Activated naive CD4-positive, alpha-beta T cell treated with anti-CD3 and anti-CD28 coated beads, Interleukin-2, amount 50 U/mL, for 72 hours (primary cell): ENCODE results near the gene ZFR2. TPM values are rescaled to one million over a fixed set of nuclear protein-coding genes. Genes with fewer than 3 reads are reported as not detected.
"Not testable (repeated sequence)": the region's sequence is repeated elsewhere in the genome, so short reads cannot be mapped to it uniquely, and the experiment has no call there.

Experiments used
- ATAC-seq, 2 donors: fragments of 150-1000 bp; cut with Tn5 transposase; 2 replicates each; pipeline ENCODE4 v1.10.0; 2021; ENCODE audit warnings: mild to moderate bottlenecking in 2 of 2, moderate library complexity in 2 of 2
- DNase-seq, 2 donors: peaks; one replicate each; pipeline ENCODE4 v3.0.0; 2021 to 2022; ENCODE audit warnings: low spot score in 2 of 2
- H3K27ac Mint-ChIP-seq, 2 donors: one replicate each; pipeline ENCODE4 v1.8.0; 2022; ENCODE audit warnings: mild to moderate bottlenecking in 2 of 2, mixed read lengths in 2 of 2
- H3K36me3 Mint-ChIP-seq, 2 donors: one replicate each; pipeline ENCODE4 v1.8.0; 2022; ENCODE audit warnings: mixed read lengths in 2 of 2
- H3K9me3 Mint-ChIP-seq, 2 donors: one replicate each; pipeline ENCODE4 v1.8.0; 2022; ENCODE audit warnings: mixed read lengths in 2 of 2
- total RNA-seq, 2 donors: library from RNA; stranded (reverse); gene quantifications; one replicate each; pipeline ENCODE4 v1.2.3, GENCODE V29; 2022

Gene ZFR2
- total RNA-seq: under 1 TPM; 0.11 to 0.70 TPM

GRCh38 chr19:3868770-3869456 is at the start of gene ZFR2:
ZFR2 (minus strand) TSS chr19:3869038; CDS start chr19:3869017, 21 bp downstream.
- DNase-seq (no peak), ATAC-seq (peak in 1 of 2 donors; percentile 37)
- Mint-ChIP-seq H3K36me3 (peaks cover 8 to 13% of the 10 kb centered on the region in 2 donors), H3K9me3 (peaks cover 6 to 7% of the 10 kb centered on the region in 2 donors), H3K27ac (no peak within 1 kb of the TSS)

- Mint-ChIP-seq H3K9me3 (no peaks in the 10 kb centered on the region), H3K36me3 (no peaks in the 10 kb centered on the region), H3K27ac (no peak overlapping the region)
- no peak for DNase-seq
- ATAC-seq: no peak
Measured at GRCh38 chr19:3916033-3916432, 47.2 kb upstream of the ZFR2 start.

DNA sequence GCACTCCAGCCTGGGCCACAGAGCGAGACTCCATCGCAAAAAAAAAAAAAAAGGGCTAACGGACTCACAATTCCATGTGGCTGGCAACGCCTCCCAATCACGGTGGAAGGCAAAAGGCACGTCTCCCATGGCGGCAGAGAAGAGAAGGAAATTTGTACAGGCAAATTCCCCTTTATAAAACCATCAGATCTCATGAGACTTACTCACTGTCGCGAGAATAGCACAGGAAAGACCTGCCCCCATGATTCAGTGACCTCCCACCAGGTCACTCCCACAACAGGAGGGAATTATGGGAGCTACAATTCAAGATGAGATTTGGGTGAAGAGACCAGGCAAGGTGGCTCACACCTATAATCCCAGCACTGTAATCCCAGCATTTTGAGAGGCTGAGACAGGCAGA is 45.4 kb upstream of the ZFR2 start:
- ATAC-seq (no peak), DNase-seq (no peak)
- no peak overlapping the region for H3K27ac Mint-ChIP-seq
- H3K36me3 Mint-ChIP-seq: no peaks in the 10 kb centered on the region
- H3K9me3 Mint-ChIP-seq: no peaks in the 10 kb centered on the region

DNA sequence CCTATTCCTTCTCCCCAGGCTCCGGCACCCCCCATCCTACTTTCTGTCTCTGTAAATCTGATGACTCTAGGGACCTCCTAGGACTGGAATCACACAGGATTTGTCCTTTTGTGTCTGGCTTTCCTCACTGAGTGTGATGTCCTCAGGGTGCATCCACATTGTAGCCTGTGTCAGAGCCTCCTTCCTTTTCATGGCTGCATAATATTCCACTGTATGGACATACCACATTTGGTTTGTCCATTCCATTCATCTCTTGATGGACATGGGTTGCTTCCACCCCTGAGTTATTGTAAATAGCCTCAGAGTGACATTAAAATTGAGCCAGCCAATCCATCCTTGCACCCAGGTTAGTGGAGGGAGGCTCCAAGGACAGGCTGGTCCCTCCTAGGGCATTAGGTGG is 41.3 kb upstream of the ZFR2 start:
- ATAC-seq (no peak), DNase-seq (no peak)
- Mint-ChIP-seq H3K27ac (no peak overlapping the region), H3K9me3 (no peaks in the 10 kb centered on the region), H3K36me3 (no peaks in the 10 kb centered on the region)

- ATAC-seq: no peak
- no peak for DNase-seq
- no peaks in the 10 kb centered on the region for H3K9me3 Mint-ChIP-seq
Measured at GRCh38 chr19:3908266-3909054, 39.6 kb upstream of the ZFR2 start.

DNA sequence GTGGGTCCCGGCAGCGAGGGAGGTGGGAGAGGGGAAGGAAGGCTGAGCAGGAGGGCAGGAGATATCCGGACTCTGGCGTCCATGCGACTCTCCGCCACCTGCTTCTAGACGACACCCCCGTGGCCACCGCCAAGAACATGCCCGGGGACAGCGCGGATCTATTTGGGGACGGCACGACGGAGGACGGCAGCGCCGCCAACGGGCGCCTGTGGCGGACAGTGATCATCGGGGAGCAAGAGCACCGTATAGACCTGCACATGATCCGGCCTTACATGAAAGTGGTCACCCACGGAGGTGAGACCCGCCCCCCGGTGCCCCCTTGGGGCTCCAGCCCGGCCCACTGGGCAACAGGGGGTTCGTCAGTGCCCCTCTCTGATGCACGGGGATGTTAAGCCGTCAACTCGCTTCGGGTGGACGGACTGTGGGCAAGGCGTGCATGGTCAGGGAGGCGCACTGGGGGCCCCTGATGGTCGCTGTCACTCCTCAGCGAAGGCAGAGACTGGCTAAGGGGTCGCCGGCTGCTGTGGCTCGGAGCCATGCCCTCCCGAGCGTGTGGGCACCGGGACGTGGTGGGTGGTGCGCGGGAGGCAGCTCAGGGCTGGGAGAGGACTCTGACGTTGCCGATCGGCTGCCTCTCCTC is 38.9 kb upstream of the ZFR2 start:
- Mint-ChIP-seq H3K36me3 (no peaks in the 10 kb centered on the region), H3K9me3 (no peaks in the 10 kb centered on the region), H3K27ac (no peak overlapping the region)
- ATAC-seq (no peak), DNase-seq (no peak)

More at GRCh38 chr19:3908266-3909054, 39.6 kb upstream of the ZFR2 start:
- Mint-ChIP-seq H3K36me3 (no peaks in the 10 kb centered on the region), H3K27ac (no peak overlapping the region)

GRCh38 chr19:3904233-3904632 is 35.4 kb upstream of the ZFR2 start:
- Mint-ChIP-seq H3K27ac (no peak overlapping the region), H3K36me3 (no peaks in the 10 kb centered on the region), H3K9me3 (no peaks in the 10 kb centered on the region)
- DNase-seq (no peak), ATAC-seq (no peak)

- Mint-ChIP-seq H3K27ac (no peak overlapping the region), H3K9me3 (no peaks in the 10 kb centered on the region)
- no peak for ATAC-seq
Measured at GRCh38 chr19:3902317-3902973, 33.6 kb upstream of the ZFR2 start.

GRCh38 chr19:3899531-3900294 is 30.9 kb upstream of the ZFR2 start:
- DNase-seq: no peak
- Mint-ChIP-seq H3K9me3 (no peaks in the 10 kb centered on the region), H3K36me3 (no peaks in the 10 kb centered on the region), H3K27ac (no peak overlapping the region)
- no peak for ATAC-seq

More at GRCh38 chr19:3902317-3902973, 33.6 kb upstream of the ZFR2 start:
- no peaks in the 10 kb centered on the region for H3K36me3 Mint-ChIP-seq
- DNase-seq: no peak

DNA sequence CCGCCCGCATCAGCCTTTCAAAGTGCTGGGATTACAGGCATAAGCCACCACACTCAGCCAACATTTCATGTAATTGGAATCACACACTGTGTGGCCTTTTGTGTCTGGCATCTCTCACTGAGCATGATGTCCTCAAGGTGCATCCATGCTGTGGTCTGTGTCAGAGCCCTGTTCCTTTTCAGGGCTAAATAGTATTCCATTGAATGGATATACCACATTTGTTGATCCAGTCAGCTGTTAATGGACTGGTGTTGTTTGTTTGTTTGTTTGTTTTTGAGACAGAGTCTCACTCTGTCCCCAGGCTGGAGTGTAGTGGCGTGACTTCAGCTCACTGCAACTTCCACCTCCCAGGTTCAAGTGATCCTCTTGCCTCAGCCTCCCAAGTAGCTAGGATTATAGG is 29.6 kb upstream of the ZFR2 start:
- DNase-seq (no peak), ATAC-seq (no peak)
- Mint-ChIP-seq H3K9me3 (no peaks in the 10 kb centered on the region), H3K36me3 (no peaks in the 10 kb centered on the region), H3K27ac (no peak overlapping the region)

DNA sequence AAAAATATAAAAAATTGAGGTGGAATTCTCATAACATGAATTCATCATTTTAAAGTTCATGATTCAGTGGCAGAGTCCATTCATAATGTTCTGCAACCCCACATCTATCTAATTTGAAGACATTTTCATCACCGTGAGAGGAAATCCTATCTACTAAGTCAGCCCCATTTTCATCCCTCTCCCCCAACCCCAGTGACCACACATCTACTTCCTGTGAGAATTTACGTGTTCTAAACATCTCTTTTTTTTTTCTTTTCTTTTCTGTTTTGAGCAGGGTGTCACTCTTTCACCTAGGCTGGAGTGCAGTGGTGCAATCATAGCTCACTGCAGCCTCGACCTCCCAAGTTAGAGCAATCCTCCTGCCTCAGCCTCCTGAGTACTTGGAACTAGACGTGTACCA is 29.1 kb upstream of the ZFR2 start:
- no peaks in the 10 kb centered on the region for H3K9me3 Mint-ChIP-seq
- no peaks in the 10 kb centered on the region for H3K36me3 Mint-ChIP-seq
- no peak overlapping the region for H3K27ac Mint-ChIP-seq
- ATAC-seq (no peak), DNase-seq (no peak)

- Mint-ChIP-seq H3K36me3 (no peaks in the 10 kb centered on the region), H3K9me3 (no peaks in the 10 kb centered on the region), H3K27ac (no peak overlapping the region)
- DNase-seq (no peak), ATAC-seq (no peak)
Measured at GRCh38 chr19:3895788-3896187, 26.9 kb upstream of the ZFR2 start.

GRCh38 chr19:3894959-3895358 is 26.1 kb upstream of the ZFR2 start:
- not testable (repeated sequence) for H3K36me3 Mint-ChIP-seq, H3K9me3 Mint-ChIP-seq, DNase-seq, H3K27ac Mint-ChIP-seq, ATAC-seq

DNA sequence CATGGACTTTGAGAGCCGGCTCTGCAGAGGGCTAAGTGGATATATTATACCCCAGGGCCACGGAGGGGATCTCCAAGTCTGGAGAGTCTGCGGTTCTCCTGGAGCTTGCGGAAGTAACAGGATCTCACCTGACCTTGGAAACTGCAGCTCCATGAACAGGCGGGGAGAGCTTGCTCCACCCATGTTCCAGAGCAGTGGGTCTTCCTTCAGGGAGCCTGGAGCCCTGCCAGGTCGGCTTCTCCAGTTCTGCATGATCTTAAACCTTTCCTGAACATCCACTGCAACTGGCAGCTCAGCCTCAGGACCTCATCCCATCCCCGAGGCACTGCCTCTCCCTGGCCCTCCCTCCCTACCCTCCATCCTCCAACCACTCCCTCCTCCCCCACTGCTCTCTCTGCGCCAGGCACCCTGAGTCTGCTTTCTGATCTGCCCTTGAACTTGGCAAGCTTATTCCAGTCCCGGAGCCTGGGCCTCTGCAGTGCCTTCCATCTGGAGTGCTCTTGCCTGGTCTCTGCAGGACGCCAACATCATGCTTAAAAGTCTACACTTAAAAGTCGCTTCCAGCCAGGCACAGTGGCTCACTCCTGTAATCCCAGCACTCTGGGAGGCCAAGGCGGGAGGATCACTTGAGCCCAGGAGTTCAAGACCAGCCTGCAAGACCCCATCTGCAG is 24.8 kb upstream of the ZFR2 start:
- DNase-seq (no peak), ATAC-seq (no peak)
- Mint-ChIP-seq H3K36me3 (no peaks in the 10 kb centered on the region), H3K9me3 (no peaks in the 10 kb centered on the region), H3K27ac (no peak overlapping the region)

GRCh38 chr19:3890591-3890990 is 21.8 kb upstream of the ZFR2 start:
- ATAC-seq (no peak), DNase-seq (no peak)
- Mint-ChIP-seq H3K9me3 (no peaks in the 10 kb centered on the region), H3K27ac (no peak overlapping the region), H3K36me3 (no peaks in the 10 kb centered on the region)

GRCh38 chr19:3882041-3882384 is 13.2 kb upstream of the ZFR2 start:
- Mint-ChIP-seq H3K36me3 (no peaks in the 10 kb centered on the region), H3K27ac (no peak overlapping the region), H3K9me3 (no peaks in the 10 kb centered on the region)
- no peak for ATAC-seq
- no peak for DNase-seq
